ENCODE results near the gene AP4S1. TPM values are rescaled to one million over a fixed set of nuclear protein-coding genes. Genes with fewer than 3 reads are reported as not detected.

Gene AP4S1
- total and polyA plus RNA-seq, 2 of the 8 experiments (the other 6 are each of a cell fraction or from before 2014, with no cell fraction given) = 2.8 to 9.9 TPM

- peak overlapping the region; percentile 85 to 97 (median 94) for H3K9ac ChIP-seq (replicated peaks in 1 of 4; ENCODE audit: extremely low read depth in 1 of 4, low read depth in 3 of 4, low read length in 3 of 4)
- H3K23ac ChIP-seq (ENCODE audit: insufficient read length) = no peak overlapping the region
- no peak overlapping the region for H2BK20ac ChIP-seq (ENCODE audit: low read length)
- CTCF ChIA-PET (ENCODE audit: partially characterized antibody) = interaction anchor here (0.6 to 0.8 kb wide), 2 partner anchors 48 to 255 kb away, joined by 3 read pairs; no protein-coding TSS in a partner anchor
- 24% methylated on average over 11 of the region's 11 CpGs; no CpG with 5 or more reads in 1 of the 2 experiments for WGBS, 2 experiments (ENCODE audit: extremely low coverage in 1 of 2, insufficient coverage in 1 of 2, insufficient read length in 1 of 2, insufficient replicate concordance in 2 of 2, low coverage in 1 of 2, low lambda C conversion rate in 2 of 2, missing lambda C conversion rate in 1 of 2)
- H3K4me1 ChIP-seq (replicated peaks in 1 of 4; ENCODE audit: control insufficient read depth in 3 of 4, insufficient read depth in 4 of 4, low read length in 3 of 4) = peaks cover 0 to 2% (median 0%) of the 10 kb centered on the region in 4 experiments; a peak in 2 of 7 replicates
- H2AFZ ChIP-seq (ENCODE audit: low read length) = no peak overlapping the region
- H3K14ac ChIP-seq (ENCODE audit: insufficient read length) = no peak overlapping the region
- no peaks in the 10 kb centered on the region for H3K27me3 ChIP-seq (replicated peaks in 1 of 4; ENCODE audit: control insufficient read depth in 3 of 4, extremely low read depth in 1 of 4, insufficient read depth in 3 of 4, low read length in 3 of 4)
- H3K4me3 ChIP-seq (ENCODE audit: extremely low read depth in 1 of 4, insufficient read depth in 2 of 4, low read depth in 3 of 4, low read length in 4 of 4) = peak overlapping the region; percentile 81 to 100 (median 90)
- H4K20me1 ChIP-seq (replicated peaks in 1 of 2; ENCODE audit: control insufficient read depth in 1 of 2, insufficient read depth in 2 of 2, low read length in 2 of 2) = peaks cover 5 to 7% of the 10 kb centered on the region in 2 experiments
- peaks cover 39 to 77% of the 10 kb centered on the region in 2 experiments for H3K79me2 ChIP-seq (ENCODE audit: control insufficient read depth in 1 of 2, insufficient read depth in 2 of 2, low read length in 2 of 2)
- H3K27ac ChIP-seq (ENCODE audit: low read depth, low read length) = peak overlapping the region; percentile 88
- H2BK15ac ChIP-seq (ENCODE audit: low read length) = no peak overlapping the region
- H3K9me3 ChIP-seq (ENCODE audit: insufficient read depth in 2 of 2, low read depth in 1 of 2, low read length in 1 of 2) = no peaks in the 10 kb centered on the region
- TF ChIP-seq TBP (IDR thresholded peaks at IDR 0.05; ENCODE audit: low read depth, low read length) = no peak
- H2AK5ac ChIP-seq (ENCODE audit: low read depth, low read length) = no peak overlapping the region
- H3K4me2 ChIP-seq (ENCODE audit: insufficient read depth in 1 of 2, low read depth in 2 of 2, low read length in 2 of 2) = peak overlapping the region; percentile 81 to 95
- peaks cover 2% of the 10 kb centered on the region; the same call in 1 of the 2 replicates for H3K79me1 ChIP-seq (ENCODE audit: low read depth, low read length)
- H2BK12ac ChIP-seq (ENCODE audit: low read depth, low read length) = no peak overlapping the region
- H3K18ac ChIP-seq (ENCODE audit: extremely low read depth, low read length) = no peak overlapping the region
- peaks cover 0 to 9% (median 2%) of the 10 kb centered on the region in 4 experiments; a peak in 2 of 8 replicates for H3K36me3 ChIP-seq (ENCODE audit: control insufficient read depth in 2 of 4, insufficient read depth in 4 of 4, low read length in 3 of 4)
- 0 out of 2 replicates have a peak overlapping the region, but pooled peaks have one; percentile 97 for H2BK5ac ChIP-seq (ENCODE audit: low read depth, low read length)
- no peak overlapping the region for H3K56ac ChIP-seq (replicated peaks; ENCODE audit: insufficient read length, low read depth, low read length)
- H3K23me2 ChIP-seq (ENCODE audit: low read depth, low read length) = peaks cover 8% of the 10 kb centered on the region
- no peak overlapping the region for H4K8ac ChIP-seq (ENCODE audit: extremely low read depth, insufficient read depth, low read length)
- H4K91ac ChIP-seq (replicated peaks; ENCODE audit: insufficient read length, low read length) = no peak overlapping the region
- H3K4ac ChIP-seq (replicated peaks; ENCODE audit: insufficient read length, low read depth, low read length) = no peak overlapping the region
- FAIRE-seq = no peak
- POLR2A ChIA-PET (ENCODE audit: partially characterized antibody) = interaction anchor here (0.7 to 4.7 kb wide), 12 partner anchors 8 to 432 kb away, joined by 3 to 38 read pairs (median 4); no protein-coding TSS in a partner anchor
- no peak overlapping the region for H2BK120ac ChIP-seq (replicated peaks; ENCODE audit: low read depth, low read length)
- no peak overlapping the region for H4K5ac ChIP-seq (ENCODE audit: insufficient read length, low read depth, low read length)
- DNase-seq (ENCODE audit: low read depth in 1 of 2, low spot score in 2 of 2) = no peak
Measured at GRCh38 chr14:31024577-31025366, 677 bp upstream of the AP4S1 start.
